ENCODE data around the gene TOPAZ1. TPM values are rescaled to one million over a fixed set of nuclear protein-coding genes. Genes with fewer than 3 reads are reported as not detected.
A peak's percentile ranks its signal among the peaks of the same experiment; 100 is the strongest.

The TOPAZ1 gene
- total and polyA plus RNA-seq, 9 of the 15 experiments (the other 6 are each of a cell fraction or from before 2014, with no cell fraction given), result 0.01 TPM; not detected in 8

- TF ChIP-seq, protein P1, sequence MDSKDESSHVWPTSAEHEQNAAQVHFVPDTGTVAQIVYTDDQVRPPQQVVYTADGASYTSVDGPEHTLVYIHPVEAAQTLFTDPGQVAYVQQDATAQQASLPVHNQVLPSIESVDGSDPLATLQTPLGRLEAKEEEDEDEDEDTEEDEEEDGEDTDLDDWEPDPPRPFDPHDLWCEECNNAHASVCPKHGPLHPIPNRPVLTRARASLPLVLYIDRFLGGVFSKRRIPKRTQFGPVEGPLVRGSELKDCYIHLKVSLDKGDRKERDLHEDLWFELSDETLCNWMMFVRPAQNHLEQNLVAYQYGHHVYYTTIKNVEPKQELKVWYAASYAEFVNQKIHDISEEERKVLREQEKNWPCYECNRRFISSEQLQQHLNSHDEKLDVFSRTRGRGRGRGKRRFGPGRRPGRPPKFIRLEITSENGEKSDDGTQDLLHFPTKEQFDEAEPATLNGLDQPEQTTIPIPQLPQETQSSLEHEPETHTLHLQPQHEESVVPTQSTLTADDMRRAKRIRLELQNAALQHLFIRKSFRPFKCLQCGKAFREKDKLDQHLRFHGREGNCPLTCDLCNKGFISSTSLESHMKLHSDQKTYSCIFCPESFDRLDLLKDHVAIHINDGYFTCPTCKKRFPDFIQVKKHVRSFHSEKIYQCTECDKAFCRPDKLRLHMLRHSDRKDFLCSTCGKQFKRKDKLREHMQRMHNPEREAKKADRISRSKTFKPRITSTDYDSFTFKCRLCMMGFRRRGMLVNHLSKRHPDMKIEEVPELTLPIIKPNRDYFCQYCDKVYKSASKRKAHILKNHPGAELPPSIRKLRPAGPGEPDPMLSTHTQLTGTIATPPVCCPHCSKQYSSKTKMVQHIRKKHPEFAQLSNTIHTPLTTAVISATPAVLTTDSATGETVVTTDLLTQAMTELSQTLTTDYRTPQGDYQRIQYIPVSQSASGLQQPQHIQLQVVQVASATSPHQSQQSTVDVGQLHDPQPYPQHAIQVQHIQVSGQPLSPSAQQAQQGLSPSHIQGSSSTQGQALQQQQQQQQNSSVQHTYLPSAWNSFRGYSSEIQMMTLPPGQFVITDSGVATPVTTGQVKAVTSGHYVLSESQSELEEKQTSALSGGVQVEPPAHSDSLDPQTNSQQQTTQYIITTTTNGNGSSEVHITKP (IDR thresholded peaks at IDR 0.05; ENCODE audit: partially characterized antibody), result peak; percentile 75
- TF ChIP-seq PHB (CRISPR knock-in tag; IDR thresholded peaks at IDR 0.05) (0 out of 2 replicates have a peak, but pooled peaks have one; percentile 41), ZNF395 (CRISPR knock-in tag; IDR thresholded peaks at IDR 0.05) (peak; percentile 54; the same call in 1 of the 2 replicates), HMGN3 (IDR thresholded peaks at IDR 0.05; ENCODE audit: borderline replicate concordance, extremely low read depth, insufficient read length, low read depth, low read length) (no peak), SUPT5H (IDR thresholded peaks at IDR 0.05) (no peak), NFYB (IDR thresholded peaks at IDR 0.05; ENCODE audit: extremely low read depth, insufficient read length) (peak; percentile 21), TRIM24 (IDR thresholded peaks at IDR 0.05) (peak in 1 of 2 experiments; percentile 49; a peak in 1 of 4 replicates), ZC3H8 (IDR thresholded peaks at IDR 0.05) (no peak), MCM2 (IDR thresholded peaks at IDR 0.05; ENCODE audit: low read depth) (no peak), KAT7 (CRISPR knock-in tag; IDR thresholded peaks at IDR 0.05; ENCODE audit: borderline replicate concordance) (no peak), CCNT2 (IDR thresholded peaks at IDR 0.05; ENCODE audit: borderline replicate concordance, extremely low read depth, insufficient read length, low read depth, low read length) (peak; percentile 40), PBX2 (CRISPR knock-in tag; IDR thresholded peaks at IDR 0.05; ENCODE audit: low read depth) (no peak), PBX2 (tag; conservative IDR thresholded peaks at IDR 0.05; ENCODE audit: low read depth) (peak; percentile 69), POLR2B (IDR thresholded peaks at IDR 0.05; ENCODE audit: low read depth, partially characterized antibody) (no peak), ARHGAP35 (IDR thresholded peaks at IDR 0.05; ENCODE audit: partially characterized antibody) (no peak), CHAMP1 (IDR thresholded peaks at IDR 0.05) (no peak), U2AF2 (optimal IDR thresholded peaks at IDR 0.05; ENCODE audit: low read depth, low read length) (no peak), ZNF77 (CRISPR knock-in tag; IDR thresholded peaks at IDR 0.05) (no peak), NRF1 (conservative IDR thresholded peaks at IDR 0.05 in 1 of 2, IDR thresholded peaks at IDR 0.05 in 1 of 2) (no peak)
These were observed 6.9 kb upstream of the TOPAZ1 start (continued) for GRCh38 chr3:44234648-44235268.

Measured in K562 (cell line).